Liver (tissue), 9 donors: Measurements from ENCODE around the gene FREY1. TPM values are rescaled to one million over a fixed set of nuclear protein-coding genes. Genes with fewer than 3 reads are reported as not detected.
A peak's percentile ranks its signal among the peaks of the same experiment; 100 is the strongest.

ENCODE experiments used
- DNase-seq: peaks from one replicate; pipeline ENCODE4 v3.0.0-alpha.2; 2017; ENCODE audit warnings: low spot score
- H3K27ac ChIP-seq, 2 donors: one replicate each; pipeline ENCODE4 v1.7.0; 2013; ENCODE audit warnings: inconsistent platforms in 2 of 2, low read length in 2 of 2, control low read depth in 1 of 2, low read depth in 1 of 2, mild to moderate bottlenecking in 1 of 2
- H3K27me3 ChIP-seq, 4 donors: one replicate each; pipeline versions ENCODE4 v1.6.1 to v1.7.0; 2013; ENCODE audit warnings: low read length in 3 of 4, inconsistent platforms in 1 of 4, mild to moderate bottlenecking in 1 of 4, moderate library complexity in 1 of 4; ENCODE audit not compliant: control insufficient read depth in 4 of 4, insufficient read depth in 4 of 4
- H3K36me3 ChIP-seq, 4 donors: one replicate each; pipeline versions ENCODE4 v1.6.1 to v1.7.0; 2013; ENCODE audit warnings: low read length in 3 of 4, mild to moderate bottlenecking in 3 of 4, low read depth in 1 of 4, moderate library complexity in 1 of 4; ENCODE audit not compliant: control insufficient read depth in 4 of 4, insufficient read depth in 3 of 4
- H3K4me1 ChIP-seq, 4 donors: one replicate each; pipeline versions ENCODE4 v1.6.1 to v1.7.0; 2013; ENCODE audit warnings: low read length in 3 of 4, mild to moderate bottlenecking in 3 of 4, moderate library complexity in 1 of 4; ENCODE audit not compliant: control insufficient read depth in 4 of 4, insufficient read depth in 4 of 4
- H3K4me3 ChIP-seq, 3 donors: one replicate each; pipeline versions ENCODE4 v1.6.1 to v1.7.0; 2013; ENCODE audit warnings: low read length in 3 of 3, control low read depth in 1 of 3, low read depth in 1 of 3, mild to moderate bottlenecking in 1 of 3
- H3K9ac ChIP-seq, 2 donors: one replicate each; pipeline ENCODE4 v1.7.0; 2013; ENCODE audit warnings: low read length in 2 of 2, mild to moderate bottlenecking in 2 of 2, moderate library complexity in 2 of 2, control low read depth in 1 of 2, low read depth in 1 of 2
- H3K9me3 ChIP-seq, 4 donors: one replicate each; pipeline versions ENCODE4 v1.6.1 to v1.7.0; 2013; ENCODE audit warnings: low read length in 3 of 4; ENCODE audit not compliant: control insufficient read depth in 4 of 4
- ATF3 ChIP-seq: IDR thresholded peaks from 2 replicates; pipeline ENCODE4 v1.6.1; 2016; ENCODE audit warnings: antibody characterized with exemption
- FOXA1 ChIP-seq: IDR thresholded peaks from 2 replicates; pipeline ENCODE4 v1.6.1; 2016; ENCODE audit warnings: antibody characterized with exemption
- FOXA2 ChIP-seq: IDR thresholded peaks from 2 replicates; pipeline ENCODE4 v1.6.1; 2016; ENCODE audit warnings: antibody characterized with exemption
- HNF4A ChIP-seq, 2 donors: conservative IDR thresholded peaks; 2 replicates each; pipeline ENCODE4 v1.6.1; 2016; ENCODE audit warnings: antibody characterized with exemption in 2 of 2, mild to moderate bottlenecking in 2 of 2
- RAD21 ChIP-seq, 2 donors: IDR thresholded peaks; 2 replicates each; pipeline ENCODE4 v1.6.1; 2016; ENCODE audit warnings: antibody characterized with exemption in 2 of 2, mild to moderate bottlenecking in 2 of 2
- REST ChIP-seq: IDR thresholded peaks from 2 replicates; pipeline ENCODE4 v1.6.1; 2016; ENCODE audit warnings: antibody characterized with exemption, mild to moderate bottlenecking
- RXRA ChIP-seq, 2 donors: IDR thresholded peaks; 2 replicates each; pipeline ENCODE4 v1.6.1; 2017 to 2018; ENCODE audit warnings: antibody characterized with exemption in 2 of 2, mild to moderate bottlenecking in 1 of 2
- SP1 ChIP-seq: IDR thresholded peaks from 2 replicates; pipeline ENCODE4 v1.6.1; 2018; ENCODE audit warnings: antibody characterized with exemption, mild to moderate bottlenecking
- TAF1 ChIP-seq: conservative IDR thresholded peaks from 2 replicates; pipeline ENCODE4 v1.6.1; 2016; ENCODE audit warnings: antibody characterized with exemption, mild to moderate bottlenecking
- WGBS: extraction: QIAGEN DNeasy Blood & Tissue Kit; methylation state at CpG from one replicate; pipeline ENCODE4 v1.1.7; 2013; 5-methylcytosine and 5-hydroxymethylcytosine counted together
- polyA plus RNA-seq, 2 donors: library from polyadenylated mRNA; stranded (reverse) in 1 of 2; unstranded in 1 of 2; fragments of 200-250 nt in 1 of 2; fragments of >200 nt in 1 of 2; fragmentation: Nextera tagmentation in 1 of 2; extraction: Ambion mirVana in 1 of 2; gene quantifications; one replicate each; pipeline versions ENCODE4 v1.2.1 to v1.2.3, GENCODE V29; 2013 to 2015
- total RNA-seq, 2 donors: library from RNA; depleted of rRNA; stranded (reverse); fragments of >200 nt; gene quantifications; one replicate each; pipeline ENCODE4 v1.2.3, GENCODE V29; 2014
- TF ChIP-seq, protein P1 (sequence below): IDR thresholded peaks from 2 replicates; pipeline ENCODE4 v1.6.1; 2016; ENCODE audit warnings: antibody characterized with exemption
- donor health status: healthy.
- donor health status: healthy.
- donor health status: healthy.
- donor health status: healthy.
- donor health status: healthy.

Gene FREY1
- total and polyA plus RNA-seq, 4 donors = 0.18 to 2.1 (median 0.75) TPM; not detected in 1

DNA sequence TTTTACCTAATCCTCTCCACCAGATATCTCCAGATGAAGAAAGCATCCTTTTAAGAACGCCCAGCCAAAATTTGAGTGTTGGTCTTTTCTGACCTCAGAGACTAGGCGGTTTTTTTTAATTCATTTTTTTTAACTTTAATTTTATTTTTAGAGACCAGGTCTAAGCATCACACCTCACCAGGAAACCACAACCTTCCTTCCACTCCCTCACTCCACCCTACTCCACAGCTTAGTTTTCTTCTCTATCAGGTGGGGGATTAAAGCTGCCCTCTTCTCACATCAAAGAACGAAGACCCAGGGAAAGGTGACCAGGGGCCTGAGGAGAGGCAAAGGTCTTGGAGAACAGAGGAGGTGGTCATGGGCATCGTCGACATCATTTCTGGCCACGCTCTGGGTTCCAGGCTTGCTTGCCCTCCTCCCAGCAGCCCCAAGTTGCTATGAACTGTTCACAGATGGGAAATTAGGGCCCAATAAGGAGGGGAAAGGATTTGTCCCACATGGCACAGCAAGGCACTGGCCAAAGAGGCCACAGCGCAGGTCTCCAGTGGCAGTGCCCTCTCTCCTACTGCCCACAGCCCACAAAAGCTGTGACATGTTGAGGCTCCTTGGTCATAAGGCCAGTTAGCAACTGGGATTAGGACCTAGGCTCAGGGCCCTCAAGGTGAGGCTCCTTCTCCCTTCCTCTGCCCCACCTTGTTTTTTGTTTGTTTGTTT lies 12.0 kb upstream of the FREY1 start:
- TF ChIP-seq TAF1 (no peak), FOXA2 (no peak), HNF4A (conservative IDR thresholded peaks at IDR 0.05) (no peak), REST (no peak), ATF3 (no peak)
- TF ChIP-seq, protein P1, sequence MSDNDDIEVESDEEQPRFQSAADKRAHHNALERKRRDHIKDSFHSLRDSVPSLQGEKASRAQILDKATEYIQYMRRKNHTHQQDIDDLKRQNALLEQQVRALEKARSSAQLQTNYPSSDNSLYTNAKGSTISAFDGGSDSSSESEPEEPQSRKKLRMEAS = no peak
- Histone ChIP-seq H3K4me1 (peaks cover 13 to 48% (median 35%) of the 10 kb centered on the region in 4 donors), H3K36me3 (peaks cover 3 to 12% (median 6%) of the 10 kb centered on the region in 4 donors), H3K9ac (no peak overlapping the region), H3K27ac (no peak overlapping the region), H3K9me3 (no peaks in the 10 kb centered on the region), H3K27me3 (no peaks in the 10 kb centered on the region), H3K4me3 (no peak overlapping the region)
- WGBS = 71% methylated on average over 7 of the region's 7 CpGs
- DNase-seq = no peak

DNA sequence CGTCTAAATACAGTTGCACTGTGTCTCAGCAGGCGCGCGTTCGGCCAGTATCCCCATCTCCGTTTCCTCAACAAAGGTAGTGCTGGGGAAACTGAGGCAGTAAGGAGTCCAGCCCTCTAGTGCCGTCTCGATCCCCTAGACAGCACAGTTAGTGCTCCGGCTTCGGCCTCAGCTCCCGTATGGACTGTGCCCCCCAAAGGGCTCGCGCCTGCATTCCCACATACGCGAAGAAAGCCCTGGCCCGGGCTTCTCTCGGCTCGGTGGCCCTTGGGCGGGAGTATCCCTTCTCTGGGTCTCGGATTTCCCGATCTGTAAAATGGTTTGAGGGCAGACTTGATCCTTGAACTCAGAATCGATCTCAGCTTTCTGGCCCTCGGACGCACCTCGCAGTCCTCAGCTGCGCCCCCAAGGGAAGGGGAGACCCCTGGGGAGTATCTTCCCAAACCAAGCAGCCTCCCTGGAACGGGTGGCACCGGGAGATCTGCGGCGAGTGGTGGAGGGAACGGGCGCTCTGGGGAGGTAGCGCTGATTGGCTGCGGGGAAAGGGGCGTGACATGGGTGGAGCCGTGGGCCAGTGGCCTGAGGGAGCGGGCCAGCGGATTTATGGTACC lies 11.4 kb upstream of the FREY1 start:
- TF ChIP-seq SP1 = peak; percentile 48
- TF ChIP-seq FOXA1 = no peak
- TF ChIP-seq REST = peak; percentile 15
- peak in 1 of 2 donors; percentile 28 for TF ChIP-seq RAD21 (IDR thresholded peaks at IDR 0.05)
- no peak for TF ChIP-seq RXRA (IDR thresholded peaks at IDR 0.05)
- peaks cover 15 to 55% (median 40%) of the 10 kb centered on the region in 4 donors for H3K4me1 ChIP-seq

More for the DNA sequence above, 11.4 kb upstream of the FREY1 start:
- Histone ChIP-seq H3K27ac (peak overlapping the region; percentile 75 to 85), H3K4me3 (peak overlapping the region; percentile 73 to 98 (median 87)), H3K27me3 (no peaks in the 10 kb centered on the region), H3K9ac (peak overlapping the region; percentile 75 to 80), H3K9me3 (no peaks in the 10 kb centered on the region), H3K36me3 (peaks cover 3 to 14% (median 8%) of the 10 kb centered on the region in 4 donors)
- WGBS = under 1% methylated on average over 38 of the region's 38 CpGs
- peak; percentile 82 for DNase-seq
